OCI-LY1 (cell line): ENCODE results near the gene CPNE1.

ENCODE experiments used
- H2AFZ ChIP-seq: fragments of 200-600 bp; sonication (generic), shearing (Covaris generic); 2 replicates; pipeline ENCODE4 v1.6.0; 2014; ENCODE audit warnings: antibody characterized with exemption, mild to moderate bottlenecking, low read length
- H3F3A ChIP-seq: fragments of 200-600 bp; sonication (generic), shearing (Covaris generic); 2 replicates; pipeline ENCODE4 v1.6.0; 2014; ENCODE audit warnings: mild to moderate bottlenecking, antibody characterized with exemption, low read length, moderate library complexity; ENCODE audit not compliant: insufficient read depth
- H3K27ac ChIP-seq: fragments of 200-600 bp; sonication (generic); 2 replicates; pipeline ENCODE4 v1.5.1; 2014; ENCODE audit warnings: low read length, mixed run types, mild to moderate bottlenecking, low read depth; ENCODE audit not compliant: poor library complexity, severe bottlenecking
- H3K27me3 ChIP-seq: fragments of 200-600 bp; sonication (generic); 2 replicates; pipeline ENCODE4 v1.6.0; 2014; ENCODE audit warnings: antibody characterized with exemption, mild to moderate bottlenecking, low read length, moderate library complexity; ENCODE audit not compliant: insufficient read depth
- H3K36me3 ChIP-seq: fragments of 200-600 bp; sonication (generic); 2 replicates; pipeline ENCODE4 v1.6.1; 2014; ENCODE audit warnings: mild to moderate bottlenecking, antibody characterized with exemption, low read length, moderate library complexity, mixed read lengths; ENCODE audit not compliant: insufficient read depth
- H3K4me1 ChIP-seq: fragments of 200-600 bp; sonication (generic); 2 replicates; pipeline ENCODE4 v1.5.1; 2014; ENCODE audit warnings: mild to moderate bottlenecking, low read length, moderate library complexity; ENCODE audit not compliant: insufficient read depth, severe bottlenecking
- H3K4me2 ChIP-seq: fragments of 200-600 bp; sonication (generic), shearing (Covaris generic); 2 replicates; pipeline ENCODE4 v1.6.1; 2014; ENCODE audit warnings: low read length
- H3K4me3 ChIP-seq: fragments of 200-600 bp; sonication (generic); 2 replicates; pipeline ENCODE4 v1.5.1; 2014; ENCODE audit warnings: low read length, low read depth, mild to moderate bottlenecking, mixed read lengths; ENCODE audit not compliant: poor library complexity, severe bottlenecking
- H3K79me2 ChIP-seq: fragments of 200-600 bp; shearing (Covaris generic); 2 replicates; pipeline ENCODE4 v1.6.1; 2016; ENCODE audit warnings: mixed run types, low read length, mixed read lengths; ENCODE audit not compliant: insufficient read depth
- H3K9ac ChIP-seq: fragments of 200-600 bp; sonication (generic), shearing (Covaris generic); 2 replicates; pipeline ENCODE4 v1.6.1; 2014; ENCODE audit warnings: mild to moderate bottlenecking, low read length, mixed read lengths
- H3K9me2 ChIP-seq: fragments of 200-600 bp; sonication (generic), shearing (Covaris generic); 2 replicates; pipeline ENCODE4 v1.6.1; 2014; ENCODE audit warnings: low read depth, mild to moderate bottlenecking, low read length, mixed read lengths
- H3K9me3 ChIP-seq: fragments of 200-600 bp; shearing (Covaris generic); 2 replicates; pipeline ENCODE4 v1.6.1; 2014; ENCODE audit warnings: low read length, mixed read lengths
- H4K20me1 ChIP-seq: fragments of 200-600 bp; sonication (generic), shearing (Covaris generic); 2 replicates; pipeline ENCODE4 v1.6.0; 2016; ENCODE audit warnings: mild to moderate bottlenecking, low read length; ENCODE audit not compliant: insufficient read depth
- CTCF ChIP-seq: fragments of 200-600 bp; sonication (generic), shearing (Covaris generic); IDR thresholded peaks from 2 replicates; pipeline ENCODE4 v1.5.1; 2017; ENCODE audit warnings: mild to moderate bottlenecking, antibody characterized with exemption, low read length, moderate library complexity, mixed read lengths
- EZH2 ChIP-seq: fragments of 200-600 bp; sonication (generic), shearing (Covaris generic); IDR thresholded peaks from 2 replicates; pipeline ENCODE4 v1.8.0; 2017; ENCODE audit warnings: borderline replicate concordance, mixed run types, mild to moderate bottlenecking, antibody characterized with exemption, low read length, moderate library complexity, mixed read lengths

Gene CPNE1

GRCh38 chr20:35607003-35607735, 57.5 kb downstream of the CPNE1 start:
- H3K4me2 ChIP-seq, result peak overlapping the region; percentile 59

GRCh38 chr20:35606127-35606526, 58.6 kb downstream of the CPNE1 start:
- TF ChIP-seq EZH2, result no peak
- H4K20me1 ChIP-seq, result no peaks in the 10 kb centered on the region
- no peak overlapping the region for H2AFZ ChIP-seq
- peak overlapping the region; percentile 44 for H3K4me3 ChIP-seq
- H3K27me3 ChIP-seq, result no peaks in the 10 kb centered on the region
- no peaks in the 10 kb centered on the region for H3K79me2 ChIP-seq
- no peaks in the 10 kb centered on the region for H3K9me2 ChIP-seq
- no peaks in the 10 kb centered on the region for H3K36me3 ChIP-seq
- H3K9ac ChIP-seq, result peak overlapping the region; percentile 69; the same call in 1 of the 2 replicates
- peak overlapping the region; percentile 8 for H3K4me2 ChIP-seq
- H3F3A ChIP-seq, result no peaks in the 10 kb centered on the region
- H3K9me3 ChIP-seq, result no peaks in the 10 kb centered on the region
- H3K4me1 ChIP-seq, result peaks cover 66% of the 10 kb centered on the region
- peak overlapping the region; percentile 97 for H3K27ac ChIP-seq

More at GRCh38 chr20:35607003-35607735, 57.5 kb downstream of the CPNE1 start:
- Histone ChIP-seq H4K20me1 (no peaks in the 10 kb centered on the region), H2AFZ (no peak overlapping the region), H3K9ac (peak overlapping the region; percentile 69), H3K27me3 (no peaks in the 10 kb centered on the region), H3F3A (0 out of 2 replicates have a peak, but pooled peaks cover 1% of the 10 kb centered on the region), H3K36me3 (no peaks in the 10 kb centered on the region), H3K9me3 (no peaks in the 10 kb centered on the region), H3K79me2 (no peaks in the 10 kb centered on the region), H3K4me1 (peaks cover 66% of the 10 kb centered on the region), H3K9me2 (no peaks in the 10 kb centered on the region), H3K27ac (peak overlapping the region; percentile 97), H3K4me3 (peak overlapping the region; percentile 44)
- TF ChIP-seq CTCF (no peak), EZH2 (no peak)

GRCh38 chr20:35604449-35604747, 60.3 kb downstream of the CPNE1 start:
- H4K20me1 ChIP-seq, result no peaks in the 10 kb centered on the region
- no peak overlapping the region for H3K4me2 ChIP-seq
- H3K9me2 ChIP-seq, result no peaks in the 10 kb centered on the region
- TF ChIP-seq EZH2 (no peak), CTCF (peak; percentile 79)
- H3F3A ChIP-seq, result no peaks in the 10 kb centered on the region
- no peaks in the 10 kb centered on the region for H3K27me3 ChIP-seq
- H3K36me3 ChIP-seq, result no peaks in the 10 kb centered on the region
- H3K9me3 ChIP-seq, result no peaks in the 10 kb centered on the region
- no peak overlapping the region for H2AFZ ChIP-seq
- no peak overlapping the region for H3K9ac ChIP-seq
- H3K79me2 ChIP-seq, result no peaks in the 10 kb centered on the region
- H3K27ac ChIP-seq, result no peak overlapping the region
- no peak overlapping the region for H3K4me3 ChIP-seq
- H3K4me1 ChIP-seq, result peaks cover 49% of the 10 kb centered on the region
